ENCODE measurements around the gene FLYWCH1. TPM values are rescaled to one million over a fixed set of nuclear protein-coding genes. Genes with fewer than 3 reads are reported as not detected.
A peak's percentile ranks its signal among the peaks of the same experiment; 100 is the strongest.

Gene FLYWCH1
- total RNA-seq, 1 donor from 2014 or later = 63.9 TPM

GRCh38 chr16:2955438-2955778 lies 43.7 kb downstream of the FLYWCH1 start:
- no peaks in the 10 kb centered on the region for H3K9me3 Mint-ChIP-seq
- H3K36me3 Mint-ChIP-seq (ENCODE audit: low read depth) = no peaks in the 10 kb centered on the region
- no peak for DNase-seq

GRCh38 chr16:2955779-2956578 lies 44.2 kb downstream of the FLYWCH1 start:
- no peak for DNase-seq
- Mint-ChIP-seq H3K4me3 (no peak overlapping the region), H3K36me3 (ENCODE audit: low read depth) (no peaks in the 10 kb centered on the region), H3K27me3 (peaks cover 8% of the 10 kb centered on the region), H3K4me1 (peaks cover 3% of the 10 kb centered on the region), H3K27ac (no peak overlapping the region), H3K9me3 (no peaks in the 10 kb centered on the region)
- intact Hi-C loops (cut with micrococcal nuclease) = no loop called here

More at GRCh38 chr16:2955438-2955778, 43.7 kb downstream of the FLYWCH1 start:
- intact Hi-C loops (cut with micrococcal nuclease) = no loop called here
- Mint-ChIP-seq H3K4me3 (no peak overlapping the region), H3K4me1 (peaks cover 3% of the 10 kb centered on the region), H3K27ac (no peak overlapping the region), H3K27me3 (peaks cover 8% of the 10 kb centered on the region)

DNA sequence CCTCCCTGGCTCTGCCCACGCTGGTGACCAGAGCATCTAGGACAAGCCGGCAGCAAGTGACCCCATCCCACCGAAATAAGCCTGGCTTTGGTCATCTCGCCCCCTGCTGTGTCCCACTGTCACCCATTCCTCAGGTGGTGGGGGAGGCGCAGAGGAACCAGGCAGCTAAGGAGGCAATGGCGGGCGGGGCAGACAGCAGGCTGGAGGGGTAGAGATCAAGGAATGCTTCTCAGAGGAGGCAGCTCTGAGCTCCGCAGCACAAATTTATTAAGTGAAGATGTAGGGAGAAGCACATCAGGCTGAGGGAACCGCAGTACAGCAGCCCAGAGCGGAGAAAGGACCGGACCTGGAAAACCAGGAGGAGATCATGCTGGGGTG lies 44.8 kb downstream of the FLYWCH1 start:
- H3K36me3 Mint-ChIP-seq (ENCODE audit: low read depth) = no peaks in the 10 kb centered on the region
- no peaks in the 10 kb centered on the region for H3K9me3 Mint-ChIP-seq
- H3K27ac Mint-ChIP-seq = no peak overlapping the region
- no peak for DNase-seq
- H3K27me3 Mint-ChIP-seq = peaks cover 8% of the 10 kb centered on the region
- H3K4me3 Mint-ChIP-seq = no peak overlapping the region
- H3K4me1 Mint-ChIP-seq = peaks cover 3% of the 10 kb centered on the region
- intact Hi-C loops (cut with micrococcal nuclease) = no loop called here

DNA sequence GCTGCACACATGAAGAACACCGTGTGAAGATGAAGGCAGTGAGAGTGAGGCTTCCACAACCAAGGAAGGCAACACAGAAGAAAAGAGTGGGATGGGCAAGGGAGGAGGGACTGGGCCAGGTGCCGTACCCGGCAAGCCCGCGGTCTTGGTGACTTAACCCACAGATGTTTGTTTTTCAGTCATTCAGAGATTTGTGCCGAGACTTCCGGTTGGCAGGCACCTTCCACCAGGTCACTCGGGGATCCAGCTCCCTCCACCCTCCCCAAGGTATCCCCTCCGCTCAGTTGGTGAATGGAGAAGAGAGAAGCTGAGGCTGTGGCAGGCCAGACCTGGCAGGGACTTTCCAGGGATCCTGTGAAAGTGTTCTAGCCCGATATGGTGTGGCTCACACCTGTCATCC lies 47.5 kb downstream of the FLYWCH1 start:
- no peak overlapping the region for H3K4me3 Mint-ChIP-seq
- DNase-seq = no peak
- H3K4me1 Mint-ChIP-seq = peaks cover 12% of the 10 kb centered on the region
- intact Hi-C loops (cut with micrococcal nuclease) = no loop called here
- H3K27me3 Mint-ChIP-seq = peaks cover 21% of the 10 kb centered on the region
- no peaks in the 10 kb centered on the region for H3K36me3 Mint-ChIP-seq (ENCODE audit: low read depth)
- no peaks in the 10 kb centered on the region for H3K9me3 Mint-ChIP-seq
- H3K27ac Mint-ChIP-seq = no peak overlapping the region

DNA sequence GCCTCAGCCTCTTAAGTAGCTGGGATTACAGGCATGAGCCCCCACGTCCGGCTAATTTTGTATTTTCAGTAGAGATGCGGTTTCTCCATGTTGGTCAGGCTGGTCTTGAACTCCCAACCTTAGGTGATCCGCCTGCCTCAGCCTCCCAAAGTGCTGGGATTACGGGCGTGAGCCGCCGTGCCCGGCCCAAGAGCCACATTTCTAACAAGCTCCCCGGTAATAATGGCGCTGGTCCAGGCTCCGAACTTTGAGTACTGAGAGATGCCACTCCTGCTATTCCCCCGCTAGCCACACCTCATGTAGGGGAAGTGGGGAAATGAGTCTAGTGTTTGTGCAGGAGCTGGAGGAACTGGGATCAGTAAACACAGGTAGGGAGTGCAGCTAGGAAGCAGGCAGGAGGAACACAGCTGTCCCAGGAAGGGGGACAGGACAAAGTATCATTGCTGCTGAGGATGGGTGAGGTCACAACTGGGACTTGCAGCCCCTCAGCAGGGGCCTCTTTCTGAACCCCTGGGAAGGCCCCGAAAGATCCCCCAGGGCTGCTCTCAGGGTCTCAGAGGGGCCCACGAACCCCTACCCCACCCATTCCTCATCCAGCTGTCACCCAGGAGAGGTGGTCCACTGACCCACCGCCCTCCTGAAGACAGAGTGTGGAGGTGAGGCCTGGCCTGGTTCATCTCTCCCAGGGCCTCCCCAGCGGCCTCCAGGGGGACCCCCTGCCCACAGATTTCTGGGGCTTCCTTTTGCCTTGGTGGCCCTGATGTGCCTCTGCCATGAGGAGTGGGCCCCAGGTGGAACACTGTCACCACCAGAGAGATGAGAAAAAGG lies 48.7 kb downstream of the FLYWCH1 start:
- H3K4me3 Mint-ChIP-seq = no peak overlapping the region
- H3K4me1 Mint-ChIP-seq = peaks cover 12% of the 10 kb centered on the region
- H3K27ac Mint-ChIP-seq = no peak overlapping the region
- DNase-seq = no peak
- peaks cover 26% of the 10 kb centered on the region for H3K27me3 Mint-ChIP-seq
- no peaks in the 10 kb centered on the region for H3K9me3 Mint-ChIP-seq
- H3K36me3 Mint-ChIP-seq (ENCODE audit: low read depth) = no peaks in the 10 kb centered on the region
- intact Hi-C loops (cut with micrococcal nuclease) = loop anchor here (5.0 kb wide), 2 partner anchors 48 to 78 kb away; partner anchors contain the start of genes FLYWCH1 and FLYWCH2

GRCh38 chr16:2962334-2963073 lies 50.8 kb downstream of the FLYWCH1 start:
- no peaks in the 10 kb centered on the region for H3K9me3 Mint-ChIP-seq
- peaks cover 26% of the 10 kb centered on the region for H3K27me3 Mint-ChIP-seq
- no peaks in the 10 kb centered on the region for H3K36me3 Mint-ChIP-seq (ENCODE audit: low read depth)
- peak overlapping the region; percentile 40 for H3K4me3 Mint-ChIP-seq
- H3K27ac Mint-ChIP-seq = no peak overlapping the region
- peaks cover 10% of the 10 kb centered on the region for H3K4me1 Mint-ChIP-seq
- intact Hi-C loops (cut with micrococcal nuclease) = loop anchor here (5.0 kb wide), 2 partner anchors 50 to 80 kb away; partner anchors contain the start of genes FLYWCH1 and FLYWCH2
- peak; percentile 60 for DNase-seq

DNA sequence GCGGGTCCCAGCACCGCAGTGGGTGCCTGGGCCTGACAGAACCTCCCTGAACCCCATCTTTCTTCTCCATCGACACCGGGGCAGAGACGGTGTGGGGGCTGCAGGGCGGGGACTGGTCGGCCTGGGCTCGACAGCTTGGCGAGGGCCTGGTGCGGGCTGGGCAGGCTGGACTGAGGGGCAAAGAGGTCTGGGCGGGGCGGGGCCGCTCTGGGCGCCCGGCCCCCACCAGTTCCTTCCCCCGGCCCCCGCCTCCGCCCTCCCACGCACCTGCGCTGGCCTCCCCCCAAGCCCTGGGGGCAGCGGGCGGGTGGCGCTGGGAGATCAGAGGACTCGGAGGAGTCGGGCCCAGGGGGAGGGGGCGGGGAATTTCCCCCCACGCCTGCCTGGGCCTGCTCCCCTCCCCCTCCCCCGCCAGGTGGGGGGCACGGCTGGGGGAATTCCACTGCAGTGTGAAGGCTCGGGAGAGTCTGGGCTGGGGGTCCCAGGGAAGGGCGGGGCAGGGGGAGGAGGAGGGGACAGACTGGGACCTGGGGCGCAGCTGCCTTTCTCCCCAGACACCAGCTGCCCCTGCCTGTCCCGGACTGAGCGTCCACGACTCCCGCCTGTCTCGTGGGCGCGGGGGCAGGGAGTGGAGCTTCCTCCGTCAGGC lies 51.5 kb downstream of the FLYWCH1 start:
- H3K27me3 Mint-ChIP-seq = peaks cover 30% of the 10 kb centered on the region
- H3K9me3 Mint-ChIP-seq = no peaks in the 10 kb centered on the region
- peaks cover 11% of the 10 kb centered on the region for H3K4me1 Mint-ChIP-seq
- peak overlapping the region; percentile 11 for H3K27ac Mint-ChIP-seq
- intact Hi-C loops (cut with micrococcal nuclease) = loop anchor here (5.0 kb wide), 2 partner anchors 51 to 81 kb away; partner anchors contain the start of genes FLYWCH1 and FLYWCH2
- peak; percentile 70 for DNase-seq
- peaks cover 2% of the 10 kb centered on the region for H3K36me3 Mint-ChIP-seq (ENCODE audit: low read depth)
- H3K4me3 Mint-ChIP-seq = peak overlapping the region; percentile 83

GRCh38 chr16:2963723-2964474 lies 52.2 kb downstream of the FLYWCH1 start, which contains the start of gene KREMEN2:
KREMEN2 (plus strand) TSS chr16:2964275; CDS start chr16:2964521, 246 bp downstream.
- H3K4me3 Mint-ChIP-seq = peak within 1 kb of the TSS; percentile 83
- H3K9me3 Mint-ChIP-seq = no peaks in the 10 kb centered on the region
- DNase-seq = peak; percentile 83
- peaks cover 17% of the 10 kb centered on the region for H3K4me1 Mint-ChIP-seq
- intact Hi-C loops (cut with micrococcal nuclease) = loop anchor here (5.0 kb wide), 2 partner anchors 52 to 82 kb away; partner anchors contain the start of genes FLYWCH1 and FLYWCH2
- H3K27me3 Mint-ChIP-seq = peaks cover 33% of the 10 kb centered on the region
- peak within 1 kb of the TSS; percentile 49 for H3K27ac Mint-ChIP-seq
- H3K36me3 Mint-ChIP-seq (ENCODE audit: low read depth) = peaks cover 3% of the 10 kb centered on the region

- H3K4me1 Mint-ChIP-seq = peaks cover 17% of the 10 kb centered on the region
- H3K4me3 Mint-ChIP-seq = peak overlapping the region; percentile 83
- intact Hi-C loops (cut with micrococcal nuclease) = loop anchor here (5.0 kb wide), 2 partner anchors 52 to 82 kb away; partner anchors contain the start of genes FLYWCH1 and FLYWCH2
- peak; percentile 92 for DNase-seq
- no peaks in the 10 kb centered on the region for H3K9me3 Mint-ChIP-seq
- H3K27me3 Mint-ChIP-seq = peaks cover 31% of the 10 kb centered on the region
- H3K27ac Mint-ChIP-seq = no peak overlapping the region
- H3K36me3 Mint-ChIP-seq (ENCODE audit: low read depth) = peaks cover 3% of the 10 kb centered on the region
Measured at GRCh38 chr16:2964475-2965336, 53.0 kb downstream of the FLYWCH1 start.

DNA sequence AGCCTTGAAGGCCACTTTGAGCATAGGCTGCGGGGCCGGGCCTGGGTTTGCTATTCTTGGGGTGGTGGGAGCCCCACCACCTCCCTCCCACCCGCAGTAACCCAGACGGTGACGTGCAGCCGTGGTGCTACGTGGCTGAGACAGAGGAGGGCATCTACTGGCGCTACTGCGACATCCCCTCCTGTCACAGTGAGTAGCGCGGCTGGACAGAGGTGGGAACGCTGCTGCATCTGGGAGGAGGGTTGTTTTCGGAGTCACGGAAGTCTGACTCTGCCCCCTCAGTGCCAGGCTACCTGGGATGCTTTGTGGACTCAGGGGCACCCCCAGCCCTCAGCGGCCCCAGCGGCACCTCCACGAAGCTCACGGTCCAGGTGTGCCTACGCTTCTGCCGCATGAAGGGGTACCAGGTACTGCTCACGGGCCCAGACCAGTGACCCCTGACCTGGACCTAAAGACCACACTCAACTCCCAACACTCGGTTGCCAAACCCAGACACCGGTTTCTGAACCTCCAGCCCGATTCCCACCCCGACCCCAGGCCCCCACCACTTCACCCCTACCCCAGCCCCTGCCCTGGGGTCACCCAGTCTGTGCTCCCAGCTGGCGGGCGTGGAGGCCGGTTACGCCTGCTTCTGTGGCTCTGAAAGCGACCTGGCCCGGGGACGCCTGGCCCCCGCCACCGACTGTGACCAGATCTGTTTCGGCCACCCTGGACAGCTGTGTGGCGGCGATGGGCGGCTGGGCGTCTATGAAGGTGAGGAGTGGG lies 54.5 kb downstream of the FLYWCH1 start:
- no peak overlapping the region for H3K4me3 Mint-ChIP-seq
- H3K36me3 Mint-ChIP-seq (ENCODE audit: low read depth) = peaks cover 9% of the 10 kb centered on the region

GRCh38 chr16:2966808-2967191 lies 55.1 kb downstream of the FLYWCH1 start:
- H3K4me1 Mint-ChIP-seq = peaks cover 24% of the 10 kb centered on the region
- H3K27me3 Mint-ChIP-seq = peaks cover 26% of the 10 kb centered on the region
- peaks cover 10% of the 10 kb centered on the region for H3K36me3 Mint-ChIP-seq (ENCODE audit: low read depth)
- H3K4me3 Mint-ChIP-seq = no peak overlapping the region
- peak; percentile 77 for DNase-seq
- intact Hi-C loops (cut with micrococcal nuclease) = no loop called here
- H3K9me3 Mint-ChIP-seq = no peaks in the 10 kb centered on the region
- H3K27ac Mint-ChIP-seq = no peak overlapping the region

More for the DNA sequence above, 54.5 kb downstream of the FLYWCH1 start:
- peaks cover 28% of the 10 kb centered on the region for H3K27me3 Mint-ChIP-seq
- no peak overlapping the region for H3K27ac Mint-ChIP-seq
- intact Hi-C loops (cut with micrococcal nuclease) = no loop called here
- H3K4me1 Mint-ChIP-seq = peaks cover 27% of the 10 kb centered on the region
- H3K9me3 Mint-ChIP-seq = no peaks in the 10 kb centered on the region
- peak; percentile 59 for DNase-seq
